ENCODE data around the gene ERGIC2. TPM values are rescaled to one million over a fixed set of nuclear protein-coding genes. Genes with fewer than 3 reads are reported as not detected.

ERGIC2 gene
- total RNA-seq, 1 donor from 2014 or later, result 43.7 TPM

GRCh38 chr12:29427964-29428363 is 47.0 kb upstream of the ERGIC2 start:
- H3K27me3 Mint-ChIP-seq, result peaks cover 9% of the 10 kb centered on the region

DNA sequence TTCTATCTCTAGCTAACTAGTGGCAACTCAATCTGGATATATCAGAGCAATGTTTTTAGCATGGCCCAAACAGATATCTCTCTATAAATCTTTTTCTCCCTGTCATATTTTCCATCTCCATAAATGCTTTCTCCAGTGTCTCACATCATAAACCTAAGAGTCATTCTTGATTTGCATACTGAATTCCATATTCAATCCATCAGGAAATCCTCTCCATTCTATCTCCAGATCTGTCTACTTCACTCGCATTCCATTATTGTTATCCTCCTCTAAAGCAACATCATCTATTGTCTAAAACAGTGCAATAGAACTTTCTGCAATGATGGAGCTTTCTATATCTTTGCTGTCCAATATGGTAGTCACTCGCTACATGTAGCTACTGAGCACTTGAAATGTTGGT is 45.5 kb upstream of the ERGIC2 start:
- Mint-ChIP-seq H3K27ac (no peak overlapping the region), H3K9me3 (peaks cover 2% of the 10 kb centered on the region), H3K4me1 (peaks cover 5% of the 10 kb centered on the region), H3K4me3 (no peak overlapping the region), H3K36me3 (ENCODE audit: low read depth) (no peaks in the 10 kb centered on the region), H3K27me3 (peaks cover 5% of the 10 kb centered on the region)
- intact Hi-C loops (cut with micrococcal nuclease), result loop anchor here (10.0 kb wide), 1 partner anchor 342 kb away; no protein-coding TSS in a partner anchor
- CTCF ChIA-PET, result no interaction called here
- TF ChIP-seq, protein P1, sequence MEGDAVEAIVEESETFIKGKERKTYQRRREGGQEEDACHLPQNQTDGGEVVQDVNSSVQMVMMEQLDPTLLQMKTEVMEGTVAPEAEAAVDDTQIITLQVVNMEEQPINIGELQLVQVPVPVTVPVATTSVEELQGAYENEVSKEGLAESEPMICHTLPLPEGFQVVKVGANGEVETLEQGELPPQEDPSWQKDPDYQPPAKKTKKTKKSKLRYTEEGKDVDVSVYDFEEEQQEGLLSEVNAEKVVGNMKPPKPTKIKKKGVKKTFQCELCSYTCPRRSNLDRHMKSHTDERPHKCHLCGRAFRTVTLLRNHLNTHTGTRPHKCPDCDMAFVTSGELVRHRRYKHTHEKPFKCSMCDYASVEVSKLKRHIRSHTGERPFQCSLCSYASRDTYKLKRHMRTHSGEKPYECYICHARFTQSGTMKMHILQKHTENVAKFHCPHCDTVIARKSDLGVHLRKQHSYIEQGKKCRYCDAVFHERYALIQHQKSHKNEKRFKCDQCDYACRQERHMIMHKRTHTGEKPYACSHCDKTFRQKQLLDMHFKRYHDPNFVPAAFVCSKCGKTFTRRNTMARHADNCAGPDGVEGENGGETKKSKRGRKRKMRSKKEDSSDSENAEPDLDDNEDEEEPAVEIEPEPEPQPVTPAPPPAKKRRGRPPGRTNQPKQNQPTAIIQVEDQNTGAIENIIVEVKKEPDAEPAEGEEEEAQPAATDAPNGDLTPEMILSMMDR (IDR thresholded peaks at IDR 0.05), result no peak
- POLR2A ChIA-PET, result no interaction called here
- DNase-seq, result no peak
- ATAC-seq (ENCODE audit: low read depth), result no peak

More at GRCh38 chr12:29427964-29428363, 47.0 kb upstream of the ERGIC2 start:
- Mint-ChIP-seq H3K4me1 (peaks cover 5% of the 10 kb centered on the region), H3K27ac (no peak overlapping the region), H3K9me3 (peaks cover 2% of the 10 kb centered on the region), H3K36me3 (ENCODE audit: low read depth) (no peaks in the 10 kb centered on the region), H3K4me3 (no peak overlapping the region)
- POLR2A ChIA-PET, result no interaction called here
- intact Hi-C loops (cut with micrococcal nuclease), result loop anchor here (1.0 to 10.0 kb wide), 3 partner anchors 73 to 343 kb away; no protein-coding TSS in a partner anchor
- ATAC-seq (ENCODE audit: low read depth) (peak; percentile 57), DNase-seq (no peak)
- CTCF ChIA-PET, result no interaction called here
- TF ChIP-seq, protein P1 (IDR thresholded peaks at IDR 0.05), result no peak

DNA sequence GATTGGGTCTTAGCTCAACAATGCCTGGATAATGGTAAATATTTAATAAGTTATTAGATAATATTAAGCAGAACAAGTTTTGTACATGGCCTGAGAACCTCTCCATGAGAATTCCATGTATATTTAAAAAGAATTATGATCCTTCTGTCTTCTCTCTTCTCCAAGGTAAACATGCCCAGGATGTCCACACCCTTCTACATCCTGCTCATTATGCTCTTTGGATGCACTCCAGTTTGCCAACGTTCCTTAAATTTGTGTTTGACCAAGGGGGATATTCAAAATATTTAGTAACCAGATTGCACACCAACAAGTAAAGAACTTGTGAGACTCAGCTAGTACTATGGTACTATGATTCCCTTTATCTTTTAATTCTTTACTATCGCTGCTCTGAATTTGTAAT is 44.8 kb upstream of the ERGIC2 start:
- intact Hi-C loops (cut with micrococcal nuclease), result loop anchor here (10.0 kb wide), 1 partner anchor 341 kb away; no protein-coding TSS in a partner anchor
- peaks cover 2% of the 10 kb centered on the region for H3K9me3 Mint-ChIP-seq
- CTCF ChIA-PET, result no interaction called here

GRCh38 chr12:29416748-29417147 is 35.8 kb upstream of the ERGIC2 start:
- Mint-ChIP-seq H3K4me1 (no peaks in the 10 kb centered on the region), H3K36me3 (ENCODE audit: low read depth) (no peaks in the 10 kb centered on the region), H3K27ac (no peak overlapping the region), H3K4me3 (no peak overlapping the region), H3K27me3 (peaks cover 10% of the 10 kb centered on the region), H3K9me3 (no peaks in the 10 kb centered on the region)
- no peak for ATAC-seq (ENCODE audit: low read depth)
- DNase-seq, result no peak
- intact Hi-C loops (cut with micrococcal nuclease), result no loop called here
- TF ChIP-seq, protein P1 (IDR thresholded peaks at IDR 0.05), result no peak
- CTCF ChIA-PET, result no interaction called here
- POLR2A ChIA-PET, result no interaction called here

More for the DNA sequence above, 44.8 kb upstream of the ERGIC2 start:
- H3K27me3 Mint-ChIP-seq, result peaks cover 7% of the 10 kb centered on the region
- ATAC-seq (ENCODE audit: low read depth) (no peak), DNase-seq (no peak)
- TF ChIP-seq, protein P1 (IDR thresholded peaks at IDR 0.05), result no peak
- no peak overlapping the region for H3K4me3 Mint-ChIP-seq
- no peak overlapping the region for H3K27ac Mint-ChIP-seq
- H3K36me3 Mint-ChIP-seq (ENCODE audit: low read depth), result no peaks in the 10 kb centered on the region
- peaks cover 5% of the 10 kb centered on the region for H3K4me1 Mint-ChIP-seq
- POLR2A ChIA-PET, result no interaction called here

DNA sequence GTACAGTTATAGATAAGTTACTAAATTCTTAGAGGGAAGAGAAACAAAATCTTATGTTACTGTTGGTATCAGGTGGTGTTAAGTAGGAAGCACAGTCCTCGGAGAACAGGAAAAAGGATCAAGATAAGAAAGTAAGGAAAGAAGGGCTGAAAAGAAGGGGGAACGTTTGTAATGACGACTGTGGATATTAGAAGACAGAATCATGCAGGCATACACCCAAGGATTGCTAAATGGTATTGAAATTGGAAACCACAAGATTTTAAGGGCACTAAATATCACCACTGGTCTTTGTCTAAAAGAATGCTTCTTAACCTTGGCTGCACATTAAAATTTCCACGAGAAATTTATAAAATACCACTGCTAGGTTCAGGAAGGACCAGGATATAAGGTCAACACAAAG is 34.1 kb upstream of the ERGIC2 start:
- Mint-ChIP-seq H3K4me1 (no peaks in the 10 kb centered on the region), H3K4me3 (no peak overlapping the region), H3K27me3 (peaks cover 6% of the 10 kb centered on the region), H3K36me3 (ENCODE audit: low read depth) (no peaks in the 10 kb centered on the region), H3K27ac (no peak overlapping the region), H3K9me3 (no peaks in the 10 kb centered on the region)
- intact Hi-C loops (cut with micrococcal nuclease), result no loop called here
- DNase-seq, result no peak
- CTCF ChIA-PET, result interaction anchor here (0.9 kb wide), 1 partner anchor 1392 kb away, joined by 3 read pairs; no protein-coding TSS in a partner anchor
- TF ChIP-seq, protein P1 (IDR thresholded peaks at IDR 0.05), result no peak
- POLR2A ChIA-PET, result no interaction called here
- ATAC-seq (ENCODE audit: low read depth), result no peak

Data from activated B cell treated with CpG ODN at 0.5 μM for 24 hours (primary cell).